Fibroblast of upper back skin (primary cell): ENCODE results near the gene TCTN1.
A peak's percentile ranks its signal among the peaks of the same experiment; 100 is the strongest.
"Not testable (repeated sequence)": the region's sequence is repeated elsewhere in the genome, so short reads cannot be mapped to it uniquely, and the experiment has no call there.

ENCODE experiments used
- DNase-seq: peaks from one replicate; pipeline ENCODE4 v3.0.0-alpha.2; 2013

The TCTN1 gene

GRCh38 chr12:110587102-110587501 is 26.8 kb upstream of the TCTN1 start:
- DNase-seq = not testable (repeated sequence)

DNA sequence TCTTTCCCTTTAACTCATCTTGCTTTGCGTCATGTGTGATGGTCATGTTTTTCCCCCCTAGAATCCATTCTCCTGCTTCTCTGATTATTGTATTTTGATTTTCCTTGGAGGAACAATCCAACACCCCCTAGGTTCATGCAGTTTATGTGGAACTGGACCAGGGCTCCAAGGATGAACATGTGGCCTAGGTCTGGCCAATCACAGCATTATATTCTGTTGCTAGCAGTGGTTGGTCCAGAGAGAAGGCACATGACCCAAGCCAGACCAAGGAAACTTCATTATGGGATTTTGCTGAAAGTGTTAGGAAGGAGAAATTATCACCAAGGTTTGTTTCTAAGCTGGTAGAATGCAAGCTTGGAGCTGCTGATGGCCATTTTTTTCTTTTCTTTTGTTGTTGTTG is 23.9 kb upstream of the TCTN1 start:
- no peak for DNase-seq

DNA sequence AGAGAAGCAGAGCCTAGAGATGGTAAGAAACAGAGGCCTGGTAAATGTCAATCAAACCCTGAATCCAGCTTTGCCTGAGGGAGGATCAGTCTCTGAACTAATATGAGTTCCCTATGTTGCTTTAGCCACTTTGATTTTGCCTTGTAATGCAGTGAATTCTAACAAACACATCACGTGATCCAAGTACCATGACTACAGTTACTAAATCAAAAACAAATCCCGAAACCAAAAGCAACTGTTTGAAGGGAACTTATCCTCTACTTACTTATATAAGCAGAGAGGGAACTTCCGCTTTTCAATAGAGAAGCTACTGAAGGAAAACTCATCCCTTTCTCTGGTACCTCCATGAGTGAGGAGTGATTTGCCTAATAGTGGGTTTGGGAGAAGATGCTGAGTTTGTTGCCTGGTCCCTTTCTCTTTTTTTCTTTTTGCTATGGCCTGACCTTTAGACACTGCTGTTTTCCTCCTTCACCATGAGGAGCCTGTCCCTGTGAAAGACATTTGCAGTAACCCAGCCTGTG is 23.1 kb upstream of the TCTN1 start:
- DNase-seq = peak; percentile 5

DNA sequence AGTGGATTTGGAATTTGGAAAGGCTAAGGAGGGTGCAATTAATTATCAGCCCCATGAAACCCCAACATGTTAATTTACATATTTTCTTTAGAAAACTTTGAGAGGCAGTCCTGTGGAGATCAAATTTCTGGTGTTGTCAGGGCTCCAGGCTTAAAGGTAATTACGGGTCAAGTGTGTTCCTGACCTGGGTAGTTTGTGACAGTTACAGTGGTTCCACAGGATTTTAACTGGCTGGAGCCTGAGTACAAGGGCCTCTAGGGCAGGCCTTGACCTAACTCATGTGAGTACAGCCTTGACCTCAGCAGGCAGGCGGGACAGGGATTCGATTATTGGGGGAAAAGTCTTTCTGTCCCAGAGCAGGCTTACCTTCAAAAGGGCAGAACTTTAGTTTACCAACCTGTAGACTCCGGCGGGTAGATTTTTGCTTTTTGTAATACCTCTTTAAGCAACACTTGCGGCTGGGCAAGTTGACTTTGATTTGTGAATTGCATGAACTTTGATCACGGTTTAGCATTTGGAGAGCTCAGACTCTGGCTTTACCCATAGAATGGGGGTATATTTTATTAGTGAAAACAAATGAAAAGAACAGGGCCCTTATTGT is 22.4 kb upstream of the TCTN1 start:
- DNase-seq = no peak

DNA sequence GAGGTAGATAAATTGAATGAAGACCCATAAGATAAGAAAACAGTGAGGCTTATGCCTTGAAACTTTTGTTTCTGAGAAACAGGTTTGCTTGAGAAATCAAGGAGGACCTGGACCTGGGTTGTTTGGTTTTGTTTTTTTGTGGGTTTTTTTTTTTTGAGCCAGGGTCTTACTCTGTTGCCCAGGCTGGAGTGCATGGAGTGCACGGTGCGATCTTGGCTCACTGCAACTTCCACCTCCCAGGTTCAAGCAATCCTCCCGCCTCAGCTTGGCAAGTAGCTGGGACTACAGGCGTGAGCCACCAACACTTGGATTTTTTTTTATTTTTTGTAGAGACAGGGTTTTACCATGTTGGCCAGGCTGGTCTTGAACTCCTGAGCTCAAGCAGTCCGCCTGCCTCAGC is 21.9 kb upstream of the TCTN1 start:
- DNase-seq = no peak

- not testable (repeated sequence) for DNase-seq
These were observed 21.0 kb upstream of the TCTN1 start for GRCh38 chr12:110592919-110593318.

DNA sequence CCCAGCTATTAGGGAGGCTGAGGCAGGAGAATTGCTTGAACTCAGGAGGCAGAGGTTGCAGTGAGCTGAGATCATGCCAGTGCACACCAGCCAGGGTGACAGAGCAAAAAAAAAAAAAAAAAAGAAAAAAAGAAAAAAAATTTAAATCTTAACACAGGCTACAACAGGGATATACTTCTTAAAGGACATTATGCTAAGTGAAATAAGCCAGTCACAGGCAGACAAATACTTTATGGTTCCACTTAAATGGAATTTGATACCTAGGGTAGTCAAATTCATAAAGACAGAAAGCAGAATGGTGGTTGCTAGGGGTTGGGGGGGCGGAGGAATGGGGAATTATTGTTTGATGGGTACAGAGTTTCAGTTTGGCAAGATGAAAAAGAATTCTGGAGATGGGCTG is 16.0 kb upstream of the TCTN1 start:
- DNase-seq = no peak

- DNase-seq = no peak
These were observed 14.6 kb upstream of the TCTN1 start for GRCh38 chr12:110599334-110599733.

GRCh38 chr12:110600254-110600653 is 13.7 kb upstream of the TCTN1 start:
- DNase-seq = peak; percentile 68

- peak; percentile 52 for DNase-seq
These were observed 11.7 kb upstream of the TCTN1 start for GRCh38 chr12:110602085-110602814.

GRCh38 chr12:110606253-110606611 is 7.7 kb upstream of the TCTN1 start:
- no peak for DNase-seq

GRCh38 chr12:110613071-110613770 is 708 bp upstream of the TCTN1 start:
- no peak for DNase-seq

DNA sequence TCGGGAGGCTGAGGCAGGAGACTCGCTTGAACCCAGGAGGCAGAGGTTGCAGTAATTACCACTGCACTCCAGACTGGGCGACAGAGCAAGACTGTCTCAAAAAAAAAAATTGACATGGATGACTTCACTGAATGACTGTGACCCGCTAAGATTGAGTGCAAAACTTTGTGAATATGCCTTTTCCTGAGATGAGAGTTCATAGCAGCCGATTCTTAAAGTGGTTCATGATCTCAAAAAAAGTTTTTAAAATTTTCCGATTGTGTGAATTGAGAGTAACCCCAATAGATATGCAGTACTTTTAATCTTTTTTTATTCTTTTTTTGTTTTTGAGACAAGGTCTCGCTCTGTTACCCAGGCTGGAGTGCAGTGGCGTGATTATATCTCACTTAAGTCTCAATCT is 1.2 kb downstream of the TCTN1 start:
- DNase-seq = no peak

- DNase-seq = no peak
These were observed 2.7 kb downstream of the TCTN1 start for GRCh38 chr12:110616471-110617115.

GRCh38 chr12:110619534-110619953 is 5.6 kb downstream of the TCTN1 start:
- peak; percentile 13 for DNase-seq

GRCh38 chr12:110622582-110622981 is 8.7 kb downstream of the TCTN1 start:
- no peak for DNase-seq

GRCh38 chr12:110627500-110628195 is 13.7 kb downstream of the TCTN1 start:
- DNase-seq = no peak

GRCh38 chr12:110635055-110635454 is 21.1 kb downstream of the TCTN1 start:
- DNase-seq = no peak

- no peak for DNase-seq
These were observed 22.6 kb downstream of the TCTN1 start for GRCh38 chr12:110636516-110636915.

DNA sequence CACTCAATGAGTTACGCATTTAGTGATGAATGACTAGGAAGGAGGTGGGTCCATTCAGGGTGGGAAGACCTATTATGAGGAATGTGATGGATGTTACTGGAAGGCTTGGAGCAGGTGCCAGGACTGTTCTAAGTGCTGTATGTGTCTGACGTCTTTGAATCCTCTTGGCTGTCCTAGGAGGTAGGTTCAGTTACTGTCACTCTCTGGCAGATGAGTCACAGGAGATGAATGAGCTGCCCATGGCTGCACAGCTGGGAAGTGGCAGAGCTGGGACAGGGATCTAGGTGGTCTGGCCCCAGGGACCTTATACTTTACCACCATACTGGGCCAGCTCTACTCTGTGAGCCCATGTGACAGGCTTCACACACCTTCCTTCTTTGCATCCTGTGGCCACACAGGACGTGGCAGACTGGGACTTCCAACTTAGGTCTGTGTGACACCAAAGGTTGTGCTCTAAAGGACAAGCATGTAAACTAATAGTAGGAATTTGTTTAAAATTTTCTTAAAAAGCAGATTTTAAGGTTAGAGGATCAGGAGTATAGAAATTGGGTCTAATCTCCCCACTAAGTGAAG is 24.0 kb downstream of the TCTN1 start:
- DNase-seq = no peak

GRCh38 chr12:110638796-110639195 is 24.9 kb downstream of the TCTN1 start:
- DNase-seq = no peak
